GM18867 (cell line): ENCODE results near the gene AFAP1L2.

Source experiments
- ATAC-seq: cut with Tn5 transposase; IDR thresholded peaks from one replicate; pipeline ENCODE4 v1.9.1; 2021; ENCODE audit warnings: mild to moderate bottlenecking, moderate library complexity; ENCODE audit not compliant: unreplicated experiment

Gene AFAP1L2

DNA sequence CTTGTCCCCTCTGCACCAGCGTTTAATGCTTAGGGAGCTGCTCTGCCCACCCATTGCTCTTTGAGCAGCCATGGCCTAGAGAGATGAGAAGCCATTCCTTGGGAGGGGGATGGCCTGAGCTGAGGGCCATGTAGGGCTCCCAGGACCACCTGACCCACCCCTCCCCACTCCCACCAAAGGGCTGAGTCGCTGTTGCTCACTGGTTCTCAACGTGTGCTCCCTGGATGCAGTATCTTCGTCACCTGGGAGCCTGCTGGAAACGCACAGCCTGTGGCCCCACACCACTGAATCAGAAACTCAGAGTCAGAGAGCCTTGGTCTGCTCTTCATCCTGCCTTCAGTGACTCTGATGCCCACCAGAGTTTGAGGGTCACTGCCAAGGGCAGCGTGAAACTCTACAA, 128.2 kb downstream of the AFAP1L2 start:
- ATAC-seq: no peak

GRCh38 chr10:114274616-114275453, 129.5 kb downstream of the AFAP1L2 start:
- ATAC-seq: no peak

- no peak for ATAC-seq
Observed at GRCh38 chr10:114273910-114274309, 130.4 kb downstream of the AFAP1L2 start.

DNA sequence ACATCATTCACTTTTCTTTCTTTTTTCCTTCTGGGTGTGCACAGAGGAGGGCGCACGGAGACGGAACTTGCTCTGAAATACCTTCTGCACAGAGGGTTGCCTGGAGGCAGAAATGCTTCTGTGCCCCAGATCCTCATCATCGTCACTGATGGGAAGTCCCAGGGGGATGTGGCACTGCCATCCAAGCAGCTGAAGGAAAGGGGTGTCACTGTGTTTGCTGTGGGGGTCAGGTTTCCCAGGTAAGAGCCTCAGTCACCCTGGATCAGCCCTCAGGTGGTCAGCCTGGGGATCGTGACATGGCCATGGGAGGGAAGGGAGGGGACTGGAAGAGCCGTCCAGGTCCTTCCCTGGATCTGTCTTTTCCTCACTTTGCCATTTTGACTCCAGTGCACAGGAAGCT, 131.6 kb downstream of the AFAP1L2 start:
- ATAC-seq: no peak

DNA sequence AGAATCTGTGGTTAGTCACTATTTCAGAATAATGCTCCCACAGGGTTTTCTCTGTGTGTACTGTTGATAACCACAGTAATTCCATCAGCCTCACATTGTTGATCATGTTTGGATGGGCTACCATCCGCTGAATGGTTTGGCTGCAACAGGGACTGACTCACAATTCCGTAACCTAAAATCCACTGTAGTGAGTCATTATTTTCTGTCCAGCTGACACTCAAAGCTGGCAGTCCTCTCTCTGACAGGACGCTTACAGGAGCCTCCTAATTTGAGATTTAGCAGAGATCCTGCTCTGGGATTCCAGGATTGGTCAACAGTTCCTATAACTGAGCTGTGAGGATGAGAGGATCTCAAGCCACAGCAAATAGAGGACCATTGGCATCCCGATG, 132.5 kb downstream of the AFAP1L2 start:
- no peak for ATAC-seq

DNA sequence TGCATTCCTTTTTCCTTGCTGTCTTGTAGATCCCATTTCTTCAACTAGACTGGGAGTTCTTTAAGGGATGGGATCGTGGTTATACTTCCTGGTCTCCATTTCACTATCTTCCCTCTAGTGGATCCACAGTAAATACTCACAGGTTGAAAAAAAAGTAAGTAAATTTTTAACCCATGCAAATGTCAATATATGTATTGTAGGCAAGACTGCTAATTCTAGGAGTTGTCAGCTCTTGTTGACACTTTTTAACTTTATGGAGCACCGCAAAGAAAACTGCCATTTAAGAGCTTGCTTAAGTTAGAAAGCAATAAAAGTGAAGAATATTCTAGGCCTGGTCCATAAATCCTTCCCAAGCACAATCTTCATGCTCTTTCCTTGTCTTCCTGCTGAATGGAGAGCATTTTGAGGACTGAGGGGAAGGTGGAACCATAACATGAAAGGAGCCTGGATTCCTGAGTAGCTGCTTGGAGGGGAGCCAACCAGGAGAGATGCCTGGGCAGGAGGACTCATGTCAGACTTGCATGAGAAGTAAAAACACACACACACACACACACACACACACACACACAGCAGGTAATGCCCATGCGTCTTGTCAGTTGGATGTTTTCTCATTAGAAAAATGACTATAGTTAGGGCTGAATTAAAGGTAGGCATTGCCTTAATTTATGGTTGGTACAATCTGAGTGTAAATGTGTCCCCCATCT, 133.1 kb downstream of the AFAP1L2 start:
- ATAC-seq: no peak

- no peak for ATAC-seq
Observed at GRCh38 chr10:114266521-114266920, 137.8 kb downstream of the AFAP1L2 start.

DNA sequence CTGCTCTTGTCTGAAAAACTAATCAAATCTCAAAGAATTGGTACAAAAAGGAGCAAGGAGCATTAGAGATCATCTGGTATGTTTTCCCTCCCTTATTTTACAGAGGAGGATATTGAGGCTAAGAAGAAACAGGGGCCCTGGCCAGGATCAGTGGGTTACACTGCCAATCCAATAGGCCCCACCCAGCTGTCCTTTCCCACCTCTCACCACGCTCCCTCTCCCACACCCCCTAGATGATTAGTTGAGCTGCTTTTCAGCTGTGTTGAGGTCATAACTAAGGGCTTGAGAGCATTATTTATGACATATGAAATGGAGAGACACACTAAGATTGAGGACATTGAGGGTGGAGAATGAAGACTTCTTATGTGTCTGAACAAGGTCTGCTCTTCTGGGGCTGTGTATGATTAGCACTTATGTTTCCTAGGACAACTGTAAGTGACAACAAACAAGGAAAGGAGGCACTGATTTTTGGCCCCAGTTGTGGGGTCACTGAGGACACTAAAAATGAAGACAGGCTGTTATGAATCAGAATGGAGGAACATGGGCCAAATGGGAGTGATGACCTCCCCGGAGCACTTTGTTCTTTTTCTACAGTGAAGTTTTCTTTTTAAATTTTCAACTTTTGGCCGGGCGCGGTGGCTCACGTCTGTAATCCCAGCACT, 138.8 kb downstream of the AFAP1L2 start:
- ATAC-seq: no peak

DNA sequence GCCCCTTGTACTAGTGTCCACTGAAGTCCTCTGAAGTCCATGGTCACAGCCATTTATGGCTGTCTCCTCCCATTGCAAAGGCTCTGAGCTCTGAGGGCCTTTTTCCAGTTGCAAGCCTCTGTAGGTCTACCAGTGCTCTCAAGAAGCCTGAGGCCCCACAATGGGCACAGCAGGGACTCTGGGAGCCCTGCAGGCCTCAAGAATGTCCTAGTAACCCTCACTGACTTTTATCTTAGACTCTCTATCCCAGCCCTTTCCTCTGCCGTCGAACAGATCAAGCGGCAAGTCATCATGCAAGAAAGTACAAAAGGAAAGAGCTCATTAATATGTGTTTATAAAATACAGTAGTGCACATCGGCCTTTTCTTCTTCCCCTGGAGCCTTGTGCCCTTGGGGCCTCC, 141.8 kb downstream of the AFAP1L2 start:
- ATAC-seq: no peak

DNA sequence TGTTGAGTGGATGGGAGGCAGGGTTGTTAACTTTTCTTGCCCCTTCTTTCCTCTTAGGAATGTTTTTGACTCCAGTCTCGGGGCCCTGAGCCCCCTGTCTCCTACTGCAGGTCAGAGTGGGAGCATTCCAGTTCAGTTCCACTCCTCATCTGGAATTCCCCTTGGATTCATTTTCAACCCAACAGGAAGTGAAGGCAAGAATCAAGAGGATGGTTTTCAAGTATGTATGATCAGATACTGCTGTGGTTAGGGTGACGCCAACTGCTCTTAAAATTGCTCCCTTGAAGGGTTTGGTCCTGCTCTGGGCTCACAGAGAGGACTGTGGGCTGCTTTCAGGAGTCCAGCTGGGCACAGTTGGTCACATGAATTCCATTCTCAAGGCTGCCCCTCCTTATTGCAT, 143.2 kb downstream of the AFAP1L2 start:
- no peak for ATAC-seq

DNA sequence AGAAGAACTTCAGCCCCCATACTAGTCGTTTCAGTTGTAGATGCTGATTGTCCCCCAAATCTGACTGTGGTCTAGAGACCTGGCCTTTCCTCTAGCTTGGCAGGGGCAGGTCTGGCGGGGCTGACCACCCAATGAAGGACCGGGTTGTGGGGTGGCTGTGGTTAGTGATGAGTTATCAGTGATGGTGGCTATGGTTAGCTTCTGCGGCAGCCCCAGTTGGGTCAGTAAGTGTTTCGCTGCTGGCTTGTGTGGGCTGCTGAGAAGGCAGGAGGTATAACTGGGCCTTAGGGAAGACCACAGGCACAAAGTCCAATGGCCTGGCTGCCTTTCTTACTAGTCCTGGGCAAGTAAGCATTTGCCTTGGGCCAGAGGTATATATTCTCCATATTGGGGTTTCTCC, 143.9 kb downstream of the AFAP1L2 start:
- ATAC-seq: no peak

DNA sequence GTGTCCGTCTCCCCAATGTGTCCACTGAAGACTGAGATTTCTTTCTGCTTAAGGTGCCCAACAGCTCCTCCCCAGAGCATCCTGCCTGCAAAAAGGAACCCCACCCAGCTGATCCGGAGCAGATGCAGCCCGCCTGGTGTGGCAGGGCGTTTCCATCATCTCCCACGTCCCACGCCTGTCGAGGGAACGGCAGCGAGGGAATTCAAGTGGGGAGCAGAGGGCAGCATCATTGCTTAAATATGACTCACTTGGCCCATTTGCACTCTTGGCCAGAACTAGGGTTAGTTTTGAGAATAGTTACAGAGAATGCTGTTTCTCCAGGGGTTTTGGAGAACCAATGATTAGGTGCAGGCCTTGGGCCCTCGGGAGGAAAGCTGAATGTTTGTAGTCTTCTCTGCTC, 144.5 kb downstream of the AFAP1L2 start:
- no peak for ATAC-seq

DNA sequence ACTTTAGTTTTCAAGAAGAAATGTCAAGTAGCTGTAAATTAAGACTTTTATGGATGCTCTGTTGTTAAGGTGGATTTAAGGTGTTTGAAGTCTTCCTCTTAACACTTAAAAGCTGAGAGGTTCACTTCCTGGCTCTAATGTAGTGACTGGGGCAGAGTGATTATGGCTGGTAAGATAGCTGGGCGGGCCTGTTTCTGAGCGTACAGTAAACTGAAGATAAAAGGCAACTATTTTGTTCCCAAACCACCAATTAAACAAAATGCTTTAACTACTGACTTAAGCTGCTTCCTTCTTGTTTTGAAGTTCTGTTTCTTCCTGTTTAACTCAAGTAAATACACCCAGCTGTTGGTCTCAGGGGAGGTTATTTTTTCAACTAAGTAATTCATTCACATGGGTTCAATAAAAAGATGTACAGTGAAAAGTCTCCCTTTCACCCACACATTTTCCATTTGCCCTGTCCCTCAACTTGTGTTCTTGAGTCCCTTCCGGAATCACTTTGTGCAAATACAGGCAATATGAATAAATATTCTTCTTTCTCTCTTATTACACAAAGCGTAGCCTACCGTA, 145.9 kb downstream of the AFAP1L2 start:
- no peak for ATAC-seq

- no peak for ATAC-seq
Observed at GRCh38 chr10:114257498-114257897, 146.8 kb downstream of the AFAP1L2 start.

DNA sequence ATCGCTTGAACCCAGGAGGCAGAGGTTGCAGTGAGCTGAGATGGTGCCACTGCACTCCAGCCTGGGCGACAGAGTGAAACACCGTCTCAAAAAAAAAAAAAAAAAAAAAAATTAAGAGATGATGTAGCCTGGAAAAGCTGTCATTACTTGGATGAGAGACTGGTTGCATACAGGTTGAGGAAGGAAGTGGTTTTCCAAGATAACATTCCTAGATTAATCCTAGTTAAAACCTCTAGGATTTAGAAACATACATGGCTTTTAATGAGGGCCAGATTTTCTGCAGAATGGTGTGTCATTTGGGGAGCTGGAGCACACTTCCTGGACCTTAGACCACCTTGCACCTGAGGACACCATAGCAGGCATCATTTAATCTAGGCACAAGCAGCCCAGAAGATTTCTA, 147.5 kb downstream of the AFAP1L2 start:
- ATAC-seq: no peak

- ATAC-seq: no peak
Observed at GRCh38 chr10:114256008-114256765, 148.1 kb downstream of the AFAP1L2 start.

DNA sequence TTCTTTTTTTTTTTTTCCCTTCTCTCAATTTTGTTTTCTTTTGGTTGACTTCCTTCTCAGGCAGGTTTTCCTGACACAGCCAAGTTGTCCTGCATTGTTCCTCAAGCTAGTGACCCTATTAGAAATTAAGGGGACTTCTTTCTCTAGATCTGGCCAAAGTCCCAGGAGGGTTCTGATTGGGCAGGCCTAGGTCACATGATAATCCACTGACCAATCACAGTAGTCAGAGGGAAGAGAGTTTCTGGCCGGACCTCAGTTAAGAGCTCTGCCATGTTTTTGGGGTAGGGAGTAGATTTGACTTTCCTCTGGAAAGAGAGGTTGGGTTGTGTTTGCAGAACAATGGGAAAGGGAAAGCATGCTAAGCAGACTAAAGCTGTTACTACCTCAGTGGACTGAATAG, 149.1 kb downstream of the AFAP1L2 start:
- no peak for ATAC-seq

DNA sequence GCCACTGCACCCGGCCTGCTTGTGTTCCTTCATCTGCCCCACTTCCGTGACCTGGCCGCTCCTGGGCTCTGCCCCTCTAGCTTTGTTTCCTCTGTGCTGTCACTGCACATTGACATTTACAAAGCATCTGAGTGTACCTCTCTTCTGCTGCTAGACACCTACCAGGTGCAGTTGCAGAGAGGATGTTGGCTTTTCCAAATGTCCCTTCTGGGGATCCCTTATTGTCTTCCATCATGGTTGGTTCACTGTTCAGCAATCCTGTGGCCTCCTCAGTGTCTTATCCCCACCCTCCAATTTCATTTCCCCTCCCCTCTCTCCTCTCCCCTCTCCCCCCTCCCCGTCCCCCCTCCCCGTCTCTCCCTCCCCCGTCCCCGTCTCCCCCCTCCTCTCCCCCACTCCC, 151.4 kb downstream of the AFAP1L2 start:
- ATAC-seq: no peak

- ATAC-seq: no peak
Observed at GRCh38 chr10:114252092-114252491, 152.2 kb downstream of the AFAP1L2 start.

- ATAC-seq: no peak
Observed at GRCh38 chr10:114250716-114251115, 153.6 kb downstream of the AFAP1L2 start.

GRCh38 chr10:114250236-114250635, 154.1 kb downstream of the AFAP1L2 start:
- ATAC-seq: no peak
